ENCODE data around the gene UGP2. TPM values are rescaled to one million over a fixed set of nuclear protein-coding genes. Genes with fewer than 3 reads are reported as not detected.

The UGP2 gene
- total and polyA plus RNA-seq, 2 of the 4 experiments (the other 2 are of a cell fraction): 45.0 to 58.8 TPM

DNA sequence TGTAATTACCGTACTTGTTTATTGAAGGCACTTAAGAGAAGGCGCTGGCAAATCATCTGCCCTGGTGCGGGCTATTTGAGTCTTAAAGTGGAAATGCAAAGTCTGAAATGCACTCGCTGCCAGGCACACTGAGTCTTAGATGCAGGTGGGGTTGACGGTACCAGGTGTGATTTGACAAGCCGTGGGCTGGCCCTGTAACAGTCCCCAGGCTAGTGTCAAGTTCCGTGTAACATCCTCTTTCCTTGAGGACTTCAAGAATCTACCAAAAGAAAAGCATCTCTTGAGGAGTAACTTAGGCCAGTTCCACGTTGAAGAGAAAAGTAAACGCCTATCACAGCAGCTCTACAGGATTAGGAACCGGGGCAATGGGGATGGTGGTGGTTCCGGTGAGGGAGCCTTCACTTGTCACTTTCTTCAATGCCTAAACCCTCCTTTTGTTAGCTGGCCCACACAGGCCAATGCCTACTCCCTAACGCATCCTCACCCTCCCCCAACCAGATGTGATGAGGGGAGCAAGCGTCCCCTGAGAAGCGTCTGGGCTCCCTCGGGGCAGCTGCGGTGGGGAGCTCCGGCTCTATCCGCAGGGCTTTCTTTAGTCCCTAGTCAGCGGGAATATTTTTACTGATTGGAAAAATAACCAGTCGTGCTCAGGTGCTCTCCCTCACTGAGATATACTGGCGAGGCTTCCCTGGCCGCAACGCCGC is 1.5 kb upstream of the UGP2 start:
- in situ Hi-C loops (cut with MboI; ENCODE audit: low sequenced_read_pairs): no loop called here
- dilution Hi-C loops (cut with HindIII; ENCODE audit: low sequenced_read_pairs, unreplicated experiment): no loop called here
- intact Hi-C loops (cut with micrococcal nuclease): loop anchor here (5.0 kb wide), 1 partner anchor 48 kb away; no protein-coding TSS in a partner anchor
- Histone ChIP-seq H3K4me3 (ENCODE audit: insufficient read depth, low read depth, low read length) (peak overlapping the region; percentile 69), H3K9me1 (ENCODE audit: insufficient read depth, low read length) (peaks cover 5% of the 10 kb centered on the region), H3K27me3 (ENCODE audit: control insufficient read depth, insufficient read depth, low read length) (no peaks in the 10 kb centered on the region), H3K4ac (ENCODE audit: low read depth, low read length) (peak overlapping the region; percentile 86), H3K9ac (ENCODE audit: low read depth, low read length) (peak overlapping the region; percentile 63), H4K8ac (ENCODE audit: low read depth in 2 of 2, low read length in 2 of 2) (peak overlapping the region; percentile 28 to 75; a peak in 3 of 4 replicates), H3K9me3 (ENCODE audit: control insufficient read depth, insufficient read depth, low read length) (no peaks in the 10 kb centered on the region), H2BK120ac (ENCODE audit: low read depth, low read length) (peak overlapping the region; percentile 16), H4K91ac (ENCODE audit: insufficient read depth, low read depth, low read length) (peak overlapping the region; percentile 51; the same call in 1 of the 2 replicates), H3K79me1 (ENCODE audit: low read depth in 1 of 2, low read length in 2 of 2) (peaks cover 8 to 34% of the 10 kb centered on the region in 2 experiments; a peak in 2 of 4 replicates), H4K5ac (ENCODE audit: low read depth, low read length) (peak overlapping the region; percentile 48), H3K27ac (ENCODE audit: insufficient read depth, low read length) (peak overlapping the region; percentile 41), H2AK9ac (replicated peaks; ENCODE audit: low read depth, low read length, poor library complexity) (peak overlapping the region; percentile 98), H3K18ac (ENCODE audit: low read depth, low read length) (no peak overlapping the region; the same call in 1 of the 2 replicates), H2BK15ac (ENCODE audit: low read depth, low read length) (no peak overlapping the region; the same call in 2 of the 3 replicates), H4K20me1 (ENCODE audit: insufficient read depth, low read length) (peaks cover 10% of the 10 kb centered on the region; the same call in 1 of the 2 replicates), H2BK20ac (ENCODE audit: low read depth, low read length) (no peak overlapping the region), H2AK5ac (ENCODE audit: low read depth, low read length) (peak overlapping the region; percentile 76), H3K4me2 (ENCODE audit: low read depth, low read length) (peak overlapping the region; percentile 81), H3K56ac (ENCODE audit: extremely low read depth, insufficient read depth, low read length) (peak overlapping the region; percentile 70), H3K4me1 (ENCODE audit: control insufficient read depth, insufficient read depth, low read length) (peaks cover 4% of the 10 kb centered on the region), H3K36me3 (ENCODE audit: control insufficient read depth, insufficient read depth, low read length) (no peaks in the 10 kb centered on the region), H3K14ac (replicated peaks; ENCODE audit: low read depth, low read length) (peak overlapping the region; percentile 90), H2AFZ (replicated peaks; ENCODE audit: low read length, poor library complexity) (peak overlapping the region; percentile 95), H3K23ac (ENCODE audit: low read depth, low read length) (peak overlapping the region; percentile 77), H2BK5ac (ENCODE audit: low read depth, low read length, poor library complexity, severe bottlenecking) (peak overlapping the region; percentile 70)
- ChIA-PET POLR2A (ENCODE audit: unreplicated experiment) (no interaction called here), CTCF (interaction anchor here (2.0 kb wide), 1 partner anchor 22 kb away, joined by 5 read pairs; no protein-coding TSS in a partner anchor)
- ATAC-seq (ENCODE audit: low read depth) (peak; percentile 15), DNase-seq (no peak)
- 0% methylated on average over 6 of the region's 24 CpGs; no CpG with 5 or more reads in 1 of the 2 experiments for WGBS, 2 experiments (ENCODE audit: extremely low coverage in 2 of 2, insufficient read length in 1 of 2)
- BruUV-seq (replicated peaks): no TSS peak
- TF ChIP-seq POLR2A (IDR thresholded peaks at IDR 0.05; ENCODE audit: low read depth, low read length): 0 out of 2 replicates have a peak, but pooled peaks have one; percentile 98
- TF ChIP-seq MAFK (IDR thresholded peaks at IDR 0.05; ENCODE audit: low read depth, low read length): no peak
- TF ChIP-seq RCOR1 (IDR thresholded peaks at IDR 0.05; ENCODE audit: insufficient replicate concordance, low read length): peak; percentile 60
